Hepatocyte (in vitro differentiated cells): ENCODE data around the gene CPVL. TPM values are rescaled to one million over a fixed set of nuclear protein-coding genes. Genes with fewer than 3 reads are reported as not detected.

ENCODE experiments used
- DNase-seq: peaks from one replicate; pipeline ENCODE4 v3.0.0-alpha.2; 2016; ENCODE audit warnings: low spot score
- H2AFZ ChIP-seq: fragments of 200-600 bp; sonication (generic); 2 replicates; pipeline ENCODE4 v1.6.0; 2016; ENCODE audit warnings: antibody characterized with exemption, mild to moderate bottlenecking
- H3K27ac ChIP-seq: fragments of 200-600 bp; sonication (generic); 2 replicates; pipeline ENCODE4 v1.5.1; 2016; ENCODE audit warnings: mild to moderate bottlenecking
- H3K27me3 ChIP-seq: fragments of 200-600 bp; sonication (generic); 2 replicates; pipeline ENCODE4 v1.6.1; 2016
- H3K36me3 ChIP-seq: fragments of 200-600 bp; sonication (generic); replicated peaks from 2 replicates; pipeline ENCODE4 v1.5.1; 2016; ENCODE audit warnings: low read depth; ENCODE audit not compliant: insufficient read depth
- H3K4me1 ChIP-seq: fragments of 200-600 bp; sonication (generic); 2 replicates; pipeline ENCODE4 v1.5.1; 2016; ENCODE audit warnings: mild to moderate bottlenecking, moderate library complexity; ENCODE audit not compliant: insufficient read depth
- H3K4me2 ChIP-seq: fragments of 200-600 bp; sonication (generic); 2 replicates; pipeline ENCODE4 v1.6.0; 2016
- H3K4me3 ChIP-seq: fragments of 200-600 bp; sonication (generic); 2 replicates; pipeline ENCODE4 v1.5.1; 2016; ENCODE audit warnings: mild to moderate bottlenecking
- H3K79me2 ChIP-seq: fragments of 200-600 bp; sonication (generic); 2 replicates; pipeline ENCODE4 v1.6.0; 2017; ENCODE audit warnings: mild to moderate bottlenecking
- H3K9me2 ChIP-seq: fragments of 200-600 bp; sonication (generic); replicated peaks from 2 replicates; pipeline ENCODE4 v1.6.0; 2017; ENCODE audit warnings: mild to moderate bottlenecking; ENCODE audit not compliant: insufficient read depth
- H3K9me3 ChIP-seq: fragments of 200-600 bp; sonication (generic); 2 replicates; pipeline ENCODE4 v1.5.1; 2016; ENCODE audit warnings: low read depth, mild to moderate bottlenecking
- H4K20me1 ChIP-seq: fragments of 200-600 bp; sonication (generic); 2 replicates; pipeline ENCODE4 v1.6.0; 2016; ENCODE audit warnings: mild to moderate bottlenecking; ENCODE audit not compliant: insufficient read depth, poor library complexity, severe bottlenecking
- CTCF ChIP-seq: fragments of 200-600 bp; sonication (generic); IDR thresholded peaks from 2 replicates; pipeline ENCODE4 v1.5.1; 2016; ENCODE audit warnings: antibody characterized with exemption, mild to moderate bottlenecking; ENCODE audit not compliant: poor library complexity
- EZH2 ChIP-seq: fragments of 200-600 bp; sonication (generic); IDR thresholded peaks from 2 replicates; pipeline ENCODE4 v1.6.1; 2016; ENCODE audit warnings: antibody characterized with exemption, mild to moderate bottlenecking, borderline replicate concordance
- EZH2phosphoT487 ChIP-seq: fragments of 200-600 bp; sonication (generic); IDR thresholded peaks from one replicate; pipeline ENCODE4 v1.6.1; 2018; ENCODE audit warnings: antibody characterized with exemption, mild to moderate bottlenecking, low read depth, moderate library complexity; ENCODE audit not compliant: unreplicated experiment, severe bottlenecking
- WGBS: methylation state at CpG from one replicate; pipeline ENCODE4 v1.1.6; 2016; ENCODE audit warnings: low lambda C conversion rate; ENCODE audit errors: missing lambda C conversion rate; 5-methylcytosine and 5-hydroxymethylcytosine counted together
- polyA plus RNA-seq: library from polyadenylated mRNA; unstranded; fragments of >200 nt; fragmentation: Nextera tagmentation; extraction: Ambion mirVana; gene quantifications from 2 replicates; pipeline ENCODE4 v1.2.1, GENCODE V29; 2016
- total RNA-seq: library from RNA; depleted of rRNA; stranded (reverse); fragments of >200 nt; gene quantifications from 2 replicates; pipeline ENCODE4 v1.2.3, GENCODE V29; 2014

Gene CPVL
- total and polyA plus RNA-seq, 2 experiments from 2014 or later, result 26.2 to 36.3 TPM

- no peaks in the 10 kb centered on the region for H3K36me3 ChIP-seq
- WGBS, result 91% methylated on average over 5 of the region's 5 CpGs
- no peaks in the 10 kb centered on the region for H3K4me1 ChIP-seq
- no peak overlapping the region for H3K4me3 ChIP-seq
- no peak for DNase-seq
- no peaks in the 10 kb centered on the region for H3K9me2 ChIP-seq
- no peak overlapping the region for H2AFZ ChIP-seq
- H3K27ac ChIP-seq, result no peak overlapping the region
- H3K4me2 ChIP-seq, result no peak overlapping the region
- TF ChIP-seq EZH2 (no peak), CTCF (no peak), EZH2phosphoT487 (no peak)
- no peaks in the 10 kb centered on the region for H4K20me1 ChIP-seq
- H3K27me3 ChIP-seq, result no peaks in the 10 kb centered on the region
- no peaks in the 10 kb centered on the region for H3K9me3 ChIP-seq
- no peaks in the 10 kb centered on the region for H3K79me2 ChIP-seq
Observed at GRCh38 chr7:29131678-29132077, 14.7 kb downstream of the CPVL start.

GRCh38 chr7:29130096-29130495 is 16.2 kb downstream of the CPVL start:
- H3K9me3 ChIP-seq, result no peaks in the 10 kb centered on the region
- H3K27ac ChIP-seq, result no peak overlapping the region
- no peak overlapping the region for H3K4me2 ChIP-seq
- WGBS, result 90% methylated on average over 1 of the region's 1 CpG
- H3K79me2 ChIP-seq, result no peaks in the 10 kb centered on the region
- no peaks in the 10 kb centered on the region for H3K27me3 ChIP-seq
- no peak for DNase-seq
- H4K20me1 ChIP-seq, result no peaks in the 10 kb centered on the region
- no peaks in the 10 kb centered on the region for H3K9me2 ChIP-seq
- TF ChIP-seq EZH2, result no peak
- no peak for TF ChIP-seq CTCF
- no peak for TF ChIP-seq EZH2phosphoT487
- H2AFZ ChIP-seq, result no peak overlapping the region
- no peaks in the 10 kb centered on the region for H3K36me3 ChIP-seq
- H3K4me1 ChIP-seq, result no peaks in the 10 kb centered on the region
- no peak overlapping the region for H3K4me3 ChIP-seq

- H3K36me3 ChIP-seq, result no peaks in the 10 kb centered on the region
- no peaks in the 10 kb centered on the region for H4K20me1 ChIP-seq
- WGBS, result 50% methylated on average over 4 of the region's 4 CpGs
- no peaks in the 10 kb centered on the region for H3K79me2 ChIP-seq
- H3K4me3 ChIP-seq, result no peak overlapping the region
- no peak overlapping the region for H2AFZ ChIP-seq
- no peak for DNase-seq
- no peaks in the 10 kb centered on the region for H3K4me1 ChIP-seq
- TF ChIP-seq EZH2phosphoT487 (no peak), EZH2 (no peak), CTCF (no peak)
- H3K27ac ChIP-seq, result no peak overlapping the region
- H3K9me2 ChIP-seq, result no peaks in the 10 kb centered on the region
- H3K4me2 ChIP-seq, result no peak overlapping the region
- H3K27me3 ChIP-seq, result no peaks in the 10 kb centered on the region
- H3K9me3 ChIP-seq, result no peaks in the 10 kb centered on the region
Observed at GRCh38 chr7:29127527-29127926, 18.8 kb downstream of the CPVL start.

GRCh38 chr7:29126804-29127203 is 19.5 kb downstream of the CPVL start:
- Histone ChIP-seq H3K4me1 (no peaks in the 10 kb centered on the region), H3K4me3 (no peak overlapping the region)

More at GRCh38 chr7:29126804-29127203, 19.5 kb downstream of the CPVL start:
- Histone ChIP-seq H2AFZ (no peak overlapping the region), H3K27me3 (no peaks in the 10 kb centered on the region), H3K4me2 (no peak overlapping the region), H3K27ac (no peak overlapping the region), H3K9me3 (no peaks in the 10 kb centered on the region), H3K79me2 (no peaks in the 10 kb centered on the region), H4K20me1 (no peaks in the 10 kb centered on the region), H3K36me3 (no peaks in the 10 kb centered on the region), H3K9me2 (no peaks in the 10 kb centered on the region)
- DNase-seq, result no peak
- 90% methylated on average over 3 of the region's 3 CpGs for WGBS
- TF ChIP-seq EZH2phosphoT487 (no peak), CTCF (no peak), EZH2 (no peak)
